ENCODE data around the gene DSC2.

GRCh38 chr18:31065036-31065773, 37.0 kb downstream of the DSC2 start:
- TF ChIP-seq, protein P1, sequence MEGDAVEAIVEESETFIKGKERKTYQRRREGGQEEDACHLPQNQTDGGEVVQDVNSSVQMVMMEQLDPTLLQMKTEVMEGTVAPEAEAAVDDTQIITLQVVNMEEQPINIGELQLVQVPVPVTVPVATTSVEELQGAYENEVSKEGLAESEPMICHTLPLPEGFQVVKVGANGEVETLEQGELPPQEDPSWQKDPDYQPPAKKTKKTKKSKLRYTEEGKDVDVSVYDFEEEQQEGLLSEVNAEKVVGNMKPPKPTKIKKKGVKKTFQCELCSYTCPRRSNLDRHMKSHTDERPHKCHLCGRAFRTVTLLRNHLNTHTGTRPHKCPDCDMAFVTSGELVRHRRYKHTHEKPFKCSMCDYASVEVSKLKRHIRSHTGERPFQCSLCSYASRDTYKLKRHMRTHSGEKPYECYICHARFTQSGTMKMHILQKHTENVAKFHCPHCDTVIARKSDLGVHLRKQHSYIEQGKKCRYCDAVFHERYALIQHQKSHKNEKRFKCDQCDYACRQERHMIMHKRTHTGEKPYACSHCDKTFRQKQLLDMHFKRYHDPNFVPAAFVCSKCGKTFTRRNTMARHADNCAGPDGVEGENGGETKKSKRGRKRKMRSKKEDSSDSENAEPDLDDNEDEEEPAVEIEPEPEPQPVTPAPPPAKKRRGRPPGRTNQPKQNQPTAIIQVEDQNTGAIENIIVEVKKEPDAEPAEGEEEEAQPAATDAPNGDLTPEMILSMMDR (IDR thresholded peaks at IDR 0.05) = no peak
- no peak for TF ChIP-seq POLR2A (IDR thresholded peaks at IDR 0.05)

All from testis (tissue), 2 donors.